ENCODE data around the gene MEPCE.

MEPCE gene

GRCh38 chr7:100476903-100477870, 47.6 kb downstream of the MEPCE start:
- Histone ChIP-seq H3K9me3 (ENCODE audit: control insufficient read depth, insufficient read depth, low read length) (no peaks in the 10 kb centered on the region), H3K4me3 (ENCODE audit: low read depth, low read length) (no peak overlapping the region; the same call in 1 of the 2 replicates), H3K36me3 (ENCODE audit: control insufficient read depth, insufficient read depth, low read length) (peaks cover 7% of the 10 kb centered on the region; the same call in 1 of the 2 replicates), H3K9ac (ENCODE audit: low read depth, low read length) (no peak overlapping the region), H3K27me3 (ENCODE audit: control insufficient read depth, insufficient read depth, low read length) (no peaks in the 10 kb centered on the region), H3K4me1 (ENCODE audit: control insufficient read depth, insufficient read depth, low read length) (peaks cover 7% of the 10 kb centered on the region; the same call in 1 of the 2 replicates), H3K27ac (ENCODE audit: low read depth, low read length) (no peak overlapping the region)

DNA sequence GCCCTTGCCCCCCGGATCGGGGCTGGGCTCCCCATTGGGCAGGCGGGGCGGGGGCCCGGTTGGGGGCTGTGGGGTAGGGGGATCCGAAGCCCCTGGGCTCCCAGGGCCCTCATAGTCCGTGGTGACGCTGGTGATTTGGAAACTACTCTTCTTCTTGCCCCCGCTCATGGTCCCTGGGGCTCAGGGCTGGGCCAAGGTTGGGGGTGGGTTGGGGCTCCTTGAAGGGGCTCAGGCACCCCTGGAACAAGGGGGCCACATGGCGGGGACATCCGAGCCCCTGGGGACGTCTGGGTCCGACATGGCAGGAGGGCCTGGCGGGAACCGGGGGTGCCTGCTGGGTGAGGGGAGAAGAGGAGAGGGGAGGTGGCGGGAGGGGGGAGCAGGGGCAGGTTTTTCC, 48.2 kb downstream of the MEPCE start:
- Histone ChIP-seq H3K4me1 (ENCODE audit: control insufficient read depth, insufficient read depth, low read length) (peaks cover 7% of the 10 kb centered on the region; the same call in 1 of the 2 replicates), H3K27ac (ENCODE audit: low read depth, low read length) (no peak overlapping the region)

DNA sequence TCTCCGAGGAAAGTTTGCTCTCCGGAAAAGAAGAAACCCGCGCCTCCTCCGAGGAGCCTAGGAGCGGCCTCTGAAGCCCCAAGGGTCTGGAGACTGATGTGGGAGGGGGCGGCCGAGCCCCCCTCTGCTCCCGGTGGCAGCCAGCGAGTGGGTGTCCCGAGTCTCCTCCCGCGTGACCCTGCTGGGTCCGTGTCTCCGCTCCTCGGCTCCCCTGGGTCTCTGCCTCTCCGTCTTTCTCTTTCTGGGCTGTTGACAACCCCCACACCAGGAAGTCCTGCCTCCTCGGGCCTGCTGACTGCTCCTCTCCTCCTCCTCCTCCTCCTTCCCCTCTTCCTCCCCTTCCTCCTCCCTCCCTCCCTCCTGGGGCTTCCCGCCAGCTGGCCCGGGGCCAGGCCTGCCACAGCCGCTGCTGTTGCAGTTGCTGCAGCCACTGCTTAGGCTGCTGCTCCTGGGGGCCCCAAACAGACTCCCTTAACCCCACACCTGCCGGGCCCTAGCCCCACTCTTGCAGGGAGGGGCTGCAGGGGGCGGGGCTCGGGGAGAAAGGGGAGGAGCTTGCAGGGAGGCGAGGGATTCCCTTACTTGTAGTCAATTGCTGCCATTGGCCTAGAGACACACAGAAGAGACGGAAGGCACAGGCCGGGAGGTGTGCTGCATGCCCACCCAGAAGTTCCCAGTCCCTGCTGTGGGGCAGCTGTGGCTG, 49.5 kb downstream of the MEPCE start, which contains the start of gene TSC22D4:
TSC22D4 (minus strand) TSS at position 257 of the 703 bp plus-strand sequence. CDS start 1,176 bp downstream, outside the sequence.
- peak within 1 kb of the TSS; percentile 76 for H3K27ac ChIP-seq (ENCODE audit: low read depth, low read length)
- no peaks in the 10 kb centered on the region for H3K9me3 ChIP-seq (ENCODE audit: control insufficient read depth, insufficient read depth, low read length)
- peak within 1 kb of the TSS; percentile 96 for H3K4me3 ChIP-seq (ENCODE audit: low read depth, low read length)
- peaks cover 4% of the 10 kb centered on the region; the same call in 1 of the 2 replicates for H3K36me3 ChIP-seq (ENCODE audit: control insufficient read depth, insufficient read depth, low read length)
- no peak within 1 kb of the TSS for H3K9ac ChIP-seq (ENCODE audit: low read depth, low read length)
- H3K4me1 ChIP-seq (ENCODE audit: control insufficient read depth, insufficient read depth, low read length), result peaks cover 8% of the 10 kb centered on the region
- no peaks in the 10 kb centered on the region for H3K27me3 ChIP-seq (ENCODE audit: control insufficient read depth, insufficient read depth, low read length)

More for the DNA sequence above, 48.2 kb downstream of the MEPCE start:
- no peaks in the 10 kb centered on the region for H3K27me3 ChIP-seq (ENCODE audit: control insufficient read depth, insufficient read depth, low read length)
- H3K9me3 ChIP-seq (ENCODE audit: control insufficient read depth, insufficient read depth, low read length), result no peaks in the 10 kb centered on the region
- no peak overlapping the region for H3K9ac ChIP-seq (ENCODE audit: low read depth, low read length)
- peak overlapping the region; percentile 96 for H3K4me3 ChIP-seq (ENCODE audit: low read depth, low read length)
- peaks cover 7% of the 10 kb centered on the region; the same call in 1 of the 2 replicates for H3K36me3 ChIP-seq (ENCODE audit: control insufficient read depth, insufficient read depth, low read length)

GRCh38 chr7:100481466-100481865, 51.8 kb downstream of the MEPCE start:
- Histone ChIP-seq H3K36me3 (ENCODE audit: control insufficient read depth, insufficient read depth, low read length) (no peaks in the 10 kb centered on the region), H3K4me1 (ENCODE audit: control insufficient read depth, insufficient read depth, low read length) (peaks cover 7% of the 10 kb centered on the region), H3K4me3 (ENCODE audit: low read depth, low read length) (no peak overlapping the region), H3K27me3 (ENCODE audit: control insufficient read depth, insufficient read depth, low read length) (no peaks in the 10 kb centered on the region), H3K27ac (ENCODE audit: low read depth, low read length) (no peak overlapping the region), H3K9me3 (ENCODE audit: control insufficient read depth, insufficient read depth, low read length) (no peaks in the 10 kb centered on the region), H3K9ac (ENCODE audit: low read depth, low read length) (no peak overlapping the region)

GRCh38 chr7:100482728-100483089, 53.1 kb downstream of the MEPCE start:
- H3K27ac ChIP-seq (ENCODE audit: low read depth, low read length), result no peak overlapping the region
- no peaks in the 10 kb centered on the region for H3K36me3 ChIP-seq (ENCODE audit: control insufficient read depth, insufficient read depth, low read length)
- peak overlapping the region; percentile 71 for H3K4me3 ChIP-seq (ENCODE audit: low read depth, low read length)
- no peak overlapping the region; the same call in 1 of the 2 replicates for H3K9ac ChIP-seq (ENCODE audit: low read depth, low read length)
- H3K27me3 ChIP-seq (ENCODE audit: control insufficient read depth, insufficient read depth, low read length), result no peaks in the 10 kb centered on the region
- peaks cover 12% of the 10 kb centered on the region for H3K4me1 ChIP-seq (ENCODE audit: control insufficient read depth, insufficient read depth, low read length)
- no peaks in the 10 kb centered on the region for H3K9me3 ChIP-seq (ENCODE audit: control insufficient read depth, insufficient read depth, low read length)

- no peaks in the 10 kb centered on the region for H3K27me3 ChIP-seq (ENCODE audit: control insufficient read depth, insufficient read depth, low read length)
- H3K4me1 ChIP-seq (ENCODE audit: control insufficient read depth, insufficient read depth, low read length), result peaks cover 12% of the 10 kb centered on the region
- no peak overlapping the region for H3K27ac ChIP-seq (ENCODE audit: low read depth, low read length)
- H3K36me3 ChIP-seq (ENCODE audit: control insufficient read depth, insufficient read depth, low read length), result peaks cover 4% of the 10 kb centered on the region; the same call in 1 of the 2 replicates
- H3K9ac ChIP-seq (ENCODE audit: low read depth, low read length), result no peak overlapping the region; the same call in 1 of the 2 replicates
- no peaks in the 10 kb centered on the region for H3K9me3 ChIP-seq (ENCODE audit: control insufficient read depth, insufficient read depth, low read length)
- H3K4me3 ChIP-seq (ENCODE audit: low read depth, low read length), result peak overlapping the region; percentile 71
These were observed 53.6 kb downstream of the MEPCE start for GRCh38 chr7:100483090-100483721.

Measured in HUES48 (cell line).